ENCODE data around the gene FMN2.

- TF ChIP-seq ZNF302 (tag by site-specific recombination; IDR thresholded peaks at IDR 0.05; ENCODE audit: low read depth), result no peak
- TF ChIP-seq ZBTB26 (tag by site-specific recombination; optimal IDR thresholded peaks at IDR 0.05), result no peak
- no peak for TF ChIP-seq ZNF660 (tag by site-specific recombination; IDR thresholded peaks at IDR 0.05)
- TF ChIP-seq CTCF (tag by site-specific recombination; IDR thresholded peaks at IDR 0.05), result no peak
- TF ChIP-seq ZNF501 (tag by site-specific recombination; IDR thresholded peaks at IDR 0.05), result no peak
- TF ChIP-seq ZNF670 (tag by site-specific recombination; IDR thresholded peaks at IDR 0.05; ENCODE audit: low read depth), result no peak
- TF ChIP-seq ZNF623 (tag by site-specific recombination; IDR thresholded peaks at IDR 0.05), result no peak
- no peak for TF ChIP-seq HOXA7 (CRISPR knock-in tag; IDR thresholded peaks at IDR 0.05; ENCODE audit: borderline replicate concordance)
- TF ChIP-seq, protein P1, sequence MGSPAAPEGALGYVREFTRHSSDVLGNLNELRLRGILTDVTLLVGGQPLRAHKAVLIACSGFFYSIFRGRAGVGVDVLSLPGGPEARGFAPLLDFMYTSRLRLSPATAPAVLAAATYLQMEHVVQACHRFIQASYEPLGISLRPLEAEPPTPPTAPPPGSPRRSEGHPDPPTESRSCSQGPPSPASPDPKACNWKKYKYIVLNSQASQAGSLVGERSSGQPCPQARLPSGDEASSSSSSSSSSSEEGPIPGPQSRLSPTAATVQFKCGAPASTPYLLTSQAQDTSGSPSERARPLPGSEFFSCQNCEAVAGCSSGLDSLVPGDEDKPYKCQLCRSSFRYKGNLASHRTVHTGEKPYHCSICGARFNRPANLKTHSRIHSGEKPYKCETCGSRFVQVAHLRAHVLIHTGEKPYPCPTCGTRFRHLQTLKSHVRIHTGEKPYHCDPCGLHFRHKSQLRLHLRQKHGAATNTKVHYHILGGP (tag by site-specific recombination; IDR thresholded peaks at IDR 0.05), result no peak
Observed at GRCh38 chr1:240104672-240105071, 13.0 kb downstream of the FMN2 start.
